Measurements from ENCODE around the gene CTU2.

CTU2 gene

DNA sequence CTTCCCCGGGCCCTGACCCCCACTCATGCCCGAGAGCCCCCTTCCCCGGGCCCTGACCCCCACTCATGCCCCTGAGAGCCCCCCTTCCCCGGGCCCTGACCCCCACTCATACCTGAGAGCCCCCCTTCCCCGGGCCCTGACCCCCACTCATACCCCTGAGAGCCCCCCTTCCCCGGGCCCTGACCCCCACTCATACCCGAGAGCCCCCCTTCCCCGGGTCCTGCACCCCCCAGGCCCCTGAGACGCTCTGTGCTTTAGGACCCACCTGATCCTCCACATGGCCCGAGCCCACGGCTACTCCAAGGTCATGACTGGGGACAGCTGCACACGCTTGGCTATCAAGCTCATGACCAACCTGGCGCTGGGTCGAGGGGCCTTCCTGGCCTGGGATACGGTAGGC lies 6.8 kb downstream of the CTU2 start:
- Mint-ChIP-seq H3K9me3 (no peaks in the 10 kb centered on the region), H3K4me3 (no peak overlapping the region), H3K27me3 (ENCODE audit: low read depth) (no peaks in the 10 kb centered on the region), H3K4me1 (no peaks in the 10 kb centered on the region), H3K36me3 (ENCODE audit: low read depth) (peaks cover 5% of the 10 kb centered on the region), H3K27ac (no peak overlapping the region)
- TF ChIP-seq, protein P1, sequence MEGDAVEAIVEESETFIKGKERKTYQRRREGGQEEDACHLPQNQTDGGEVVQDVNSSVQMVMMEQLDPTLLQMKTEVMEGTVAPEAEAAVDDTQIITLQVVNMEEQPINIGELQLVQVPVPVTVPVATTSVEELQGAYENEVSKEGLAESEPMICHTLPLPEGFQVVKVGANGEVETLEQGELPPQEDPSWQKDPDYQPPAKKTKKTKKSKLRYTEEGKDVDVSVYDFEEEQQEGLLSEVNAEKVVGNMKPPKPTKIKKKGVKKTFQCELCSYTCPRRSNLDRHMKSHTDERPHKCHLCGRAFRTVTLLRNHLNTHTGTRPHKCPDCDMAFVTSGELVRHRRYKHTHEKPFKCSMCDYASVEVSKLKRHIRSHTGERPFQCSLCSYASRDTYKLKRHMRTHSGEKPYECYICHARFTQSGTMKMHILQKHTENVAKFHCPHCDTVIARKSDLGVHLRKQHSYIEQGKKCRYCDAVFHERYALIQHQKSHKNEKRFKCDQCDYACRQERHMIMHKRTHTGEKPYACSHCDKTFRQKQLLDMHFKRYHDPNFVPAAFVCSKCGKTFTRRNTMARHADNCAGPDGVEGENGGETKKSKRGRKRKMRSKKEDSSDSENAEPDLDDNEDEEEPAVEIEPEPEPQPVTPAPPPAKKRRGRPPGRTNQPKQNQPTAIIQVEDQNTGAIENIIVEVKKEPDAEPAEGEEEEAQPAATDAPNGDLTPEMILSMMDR (IDR thresholded peaks at IDR 0.05; ENCODE audit: unreplicated experiment in 3 of 3) = no peak

- H3K4me3 Mint-ChIP-seq = no peak overlapping the region
- no peaks in the 10 kb centered on the region for H3K27me3 Mint-ChIP-seq (ENCODE audit: low read depth)
- H3K9me3 Mint-ChIP-seq = no peaks in the 10 kb centered on the region
- H3K27ac Mint-ChIP-seq = no peak overlapping the region
- no peaks in the 10 kb centered on the region for H3K4me1 Mint-ChIP-seq
- peaks cover 5% of the 10 kb centered on the region for H3K36me3 Mint-ChIP-seq (ENCODE audit: low read depth)
- TF ChIP-seq, protein P1 (IDR thresholded peaks at IDR 0.05; ENCODE audit: unreplicated experiment in 3 of 3) = no peak
These were observed 7.5 kb downstream of the CTU2 start for GRCh38 chr16:88713568-88714419.

DNA sequence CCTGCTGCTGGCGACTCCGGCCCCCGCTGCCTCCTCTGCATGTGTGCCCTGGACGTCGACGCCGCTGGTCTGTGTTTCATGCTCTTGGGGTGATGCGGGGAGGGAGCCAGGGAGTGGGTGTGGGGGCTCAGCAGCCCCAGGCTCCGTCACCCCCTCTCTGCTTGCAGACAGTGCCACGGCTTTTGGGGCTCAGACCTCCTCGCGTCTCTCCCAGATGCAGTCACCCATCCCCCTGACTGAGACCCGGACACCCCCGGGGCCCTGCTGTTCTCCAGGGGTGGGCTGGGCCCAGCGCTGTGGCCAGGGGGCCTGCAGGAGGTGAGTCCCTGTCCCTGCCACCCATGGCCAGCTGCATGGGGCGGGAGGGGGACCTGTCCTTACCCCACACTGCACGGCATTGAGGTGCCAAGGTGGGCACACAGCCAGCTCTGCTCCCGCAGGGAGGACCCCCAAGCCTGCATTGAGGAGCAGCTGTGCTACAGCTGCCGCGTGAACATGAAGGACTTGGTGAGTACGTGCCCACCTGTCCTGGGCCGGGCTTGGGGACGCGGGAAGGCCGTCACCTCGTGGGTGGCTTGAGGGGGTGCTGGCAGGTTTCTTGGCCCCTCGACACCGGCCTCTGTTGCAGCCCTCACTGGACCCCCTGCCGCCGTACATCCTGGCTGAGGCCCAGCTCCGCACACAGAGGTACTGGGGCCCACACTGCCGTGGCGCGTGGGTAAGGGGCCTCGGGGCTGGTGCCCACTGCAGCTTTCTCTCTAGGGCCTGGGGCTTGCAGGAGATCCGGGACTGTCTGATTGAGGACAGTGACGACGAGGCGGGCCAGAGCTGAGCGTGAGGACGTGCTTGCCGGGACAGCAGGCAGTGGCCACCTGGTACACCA lies 8.4 kb downstream of the CTU2 start:
- Mint-ChIP-seq H3K4me1 (no peaks in the 10 kb centered on the region), H3K27ac (no peak overlapping the region), H3K9me3 (no peaks in the 10 kb centered on the region), H3K27me3 (ENCODE audit: low read depth) (no peaks in the 10 kb centered on the region), H3K4me3 (no peak overlapping the region), H3K36me3 (ENCODE audit: low read depth) (peaks cover 5% of the 10 kb centered on the region)
- TF ChIP-seq, protein P1 (IDR thresholded peaks at IDR 0.05; ENCODE audit: unreplicated experiment in 3 of 3) = no peak

GRCh38 chr16:88715312-88716190 lies 9.2 kb downstream of the CTU2 start:
- TF ChIP-seq, protein P1 (IDR thresholded peaks at IDR 0.05; ENCODE audit: unreplicated experiment in 3 of 3) = no peak

GRCh38 chr16:88716201-88716600 lies 9.9 kb downstream of the CTU2 start:
- TF ChIP-seq, protein P1 (IDR thresholded peaks at IDR 0.05; ENCODE audit: unreplicated experiment in 3 of 3) = no peak
- Mint-ChIP-seq H3K4me1 (no peaks in the 10 kb centered on the region), H3K36me3 (ENCODE audit: low read depth) (peaks cover 5% of the 10 kb centered on the region), H3K27me3 (ENCODE audit: low read depth) (no peaks in the 10 kb centered on the region), H3K9me3 (no peaks in the 10 kb centered on the region), H3K4me3 (no peak overlapping the region), H3K27ac (no peak overlapping the region)

More at GRCh38 chr16:88715312-88716190, 9.2 kb downstream of the CTU2 start:
- H3K27ac Mint-ChIP-seq = no peak overlapping the region
- H3K4me1 Mint-ChIP-seq = no peaks in the 10 kb centered on the region
- no peaks in the 10 kb centered on the region for H3K27me3 Mint-ChIP-seq (ENCODE audit: low read depth)
- H3K4me3 Mint-ChIP-seq = no peak overlapping the region
- no peaks in the 10 kb centered on the region for H3K9me3 Mint-ChIP-seq
- H3K36me3 Mint-ChIP-seq (ENCODE audit: low read depth) = peaks cover 5% of the 10 kb centered on the region

Measured in nephron (organoid).